Liver (tissue), 9 donors: ENCODE measurements around the gene IRF9. TPM values are rescaled to one million over a fixed set of nuclear protein-coding genes. Genes with fewer than 3 reads are reported as not detected.

Experiments used
- DNase-seq: peaks from one replicate; pipeline ENCODE4 v3.0.0-alpha.2; 2017; ENCODE audit warnings: low spot score
- H3K27ac ChIP-seq, 2 donors: one replicate each; pipeline ENCODE4 v1.7.0; 2013; ENCODE audit warnings: inconsistent platforms in 2 of 2, low read length in 2 of 2, control low read depth in 1 of 2, low read depth in 1 of 2, mild to moderate bottlenecking in 1 of 2
- H3K27me3 ChIP-seq, 4 donors: one replicate each; pipeline versions ENCODE4 v1.6.1 to v1.7.0; 2013; ENCODE audit warnings: low read length in 3 of 4, inconsistent platforms in 1 of 4, mild to moderate bottlenecking in 1 of 4, moderate library complexity in 1 of 4; ENCODE audit not compliant: control insufficient read depth in 4 of 4, insufficient read depth in 4 of 4
- H3K36me3 ChIP-seq, 4 donors: one replicate each; pipeline versions ENCODE4 v1.6.1 to v1.7.0; 2013; ENCODE audit warnings: low read length in 3 of 4, mild to moderate bottlenecking in 3 of 4, low read depth in 1 of 4, moderate library complexity in 1 of 4; ENCODE audit not compliant: control insufficient read depth in 4 of 4, insufficient read depth in 3 of 4
- H3K4me1 ChIP-seq, 4 donors: one replicate each; pipeline versions ENCODE4 v1.6.1 to v1.7.0; 2013; ENCODE audit warnings: low read length in 3 of 4, mild to moderate bottlenecking in 3 of 4, moderate library complexity in 1 of 4; ENCODE audit not compliant: control insufficient read depth in 4 of 4, insufficient read depth in 4 of 4
- H3K4me3 ChIP-seq, 3 donors: one replicate each; pipeline versions ENCODE4 v1.6.1 to v1.7.0; 2013; ENCODE audit warnings: low read length in 3 of 3, control low read depth in 1 of 3, low read depth in 1 of 3, mild to moderate bottlenecking in 1 of 3
- H3K9ac ChIP-seq, 2 donors: one replicate each; pipeline ENCODE4 v1.7.0; 2013; ENCODE audit warnings: low read length in 2 of 2, mild to moderate bottlenecking in 2 of 2, moderate library complexity in 2 of 2, control low read depth in 1 of 2, low read depth in 1 of 2
- H3K9me3 ChIP-seq, 4 donors: one replicate each; pipeline versions ENCODE4 v1.6.1 to v1.7.0; 2013; ENCODE audit warnings: low read length in 3 of 4; ENCODE audit not compliant: control insufficient read depth in 4 of 4
- EGR1 ChIP-seq, 2 donors: IDR thresholded peaks; 2 replicates each; pipeline ENCODE4 v1.6.1; 2016 to 2018; ENCODE audit warnings: antibody characterized with exemption in 2 of 2, low read depth in 2 of 2
- FOXA2 ChIP-seq: IDR thresholded peaks from 2 replicates; pipeline ENCODE4 v1.6.1; 2016; ENCODE audit warnings: antibody characterized with exemption
- GABPA ChIP-seq, 2 donors: IDR thresholded peaks in 1 of 2; conservative IDR thresholded peaks in 1 of 2; 2 replicates each; pipeline ENCODE4 v1.6.1; 2016; ENCODE audit warnings: antibody characterized with exemption in 2 of 2, mild to moderate bottlenecking in 1 of 2, moderate library complexity in 1 of 2
- HNF4A ChIP-seq, 2 donors: conservative IDR thresholded peaks; 2 replicates each; pipeline ENCODE4 v1.6.1; 2016; ENCODE audit warnings: antibody characterized with exemption in 2 of 2, mild to moderate bottlenecking in 2 of 2
- HNF4G ChIP-seq: IDR thresholded peaks from 2 replicates; pipeline ENCODE4 v1.6.1; 2016; ENCODE audit warnings: antibody characterized with exemption
- JUND ChIP-seq, 2 donors: IDR thresholded peaks; 2 replicates each; pipeline ENCODE4 v1.6.1; 2016; ENCODE audit warnings: antibody characterized with exemption in 2 of 2
- NR2F2 ChIP-seq: IDR thresholded peaks from 2 replicates; pipeline ENCODE4 v1.6.1; 2016; ENCODE audit warnings: antibody characterized with exemption
- RAD21 ChIP-seq, 2 donors: IDR thresholded peaks; 2 replicates each; pipeline ENCODE4 v1.6.1; 2016; ENCODE audit warnings: antibody characterized with exemption in 2 of 2, mild to moderate bottlenecking in 2 of 2
- RXRA ChIP-seq, 2 donors: IDR thresholded peaks; 2 replicates each; pipeline ENCODE4 v1.6.1; 2017 to 2018; ENCODE audit warnings: antibody characterized with exemption in 2 of 2, mild to moderate bottlenecking in 1 of 2
- SP1 ChIP-seq: IDR thresholded peaks from 2 replicates; pipeline ENCODE4 v1.6.1; 2018; ENCODE audit warnings: antibody characterized with exemption, mild to moderate bottlenecking
- TAF1 ChIP-seq: conservative IDR thresholded peaks from 2 replicates; pipeline ENCODE4 v1.6.1; 2016; ENCODE audit warnings: antibody characterized with exemption, mild to moderate bottlenecking
- YY1 ChIP-seq: IDR thresholded peaks from 2 replicates; pipeline ENCODE4 v1.6.1; 2016; ENCODE audit warnings: antibody characterized with exemption, mild to moderate bottlenecking
- WGBS: extraction: QIAGEN DNeasy Blood & Tissue Kit; methylation state at CpG from one replicate; pipeline ENCODE4 v1.1.7; 2013; 5-methylcytosine and 5-hydroxymethylcytosine counted together
- polyA plus RNA-seq, 2 donors: library from polyadenylated mRNA; stranded (reverse) in 1 of 2; unstranded in 1 of 2; fragments of 200-250 nt in 1 of 2; fragments of >200 nt in 1 of 2; fragmentation: Nextera tagmentation in 1 of 2; extraction: Ambion mirVana in 1 of 2; gene quantifications; one replicate each; pipeline versions ENCODE4 v1.2.1 to v1.2.3, GENCODE V29; 2013 to 2015
- total RNA-seq, 2 donors: library from RNA; depleted of rRNA; stranded (reverse); fragments of >200 nt; gene quantifications; one replicate each; pipeline ENCODE4 v1.2.3, GENCODE V29; 2014
- TF ChIP-seq, protein P1 (sequence below): IDR thresholded peaks from 2 replicates; pipeline ENCODE4 v1.6.1; 2016; ENCODE audit warnings: antibody characterized with exemption, mild to moderate bottlenecking
- TF ChIP-seq, protein P2 (sequence below): IDR thresholded peaks from 2 replicates; pipeline ENCODE4 v1.6.1; 2016; ENCODE audit warnings: antibody characterized with exemption
- TF ChIP-seq, protein P3 (sequence below): IDR thresholded peaks from 2 replicates; pipeline ENCODE4 v1.6.1; 2016; ENCODE audit warnings: antibody characterized with exemption
- TF ChIP-seq, protein P4 (sequence below): IDR thresholded peaks from 2 replicates; pipeline ENCODE4 v1.6.1; 2016; ENCODE audit warnings: antibody characterized with exemption
- TF ChIP-seq, protein P5 (sequence below): fragments of 150-350 bp; IDR thresholded peaks from 2 replicates; pipeline ENCODE4 v1.5.1; 2017; ENCODE audit warnings: improper control_type of control experiment, low read depth, low read length; ENCODE audit not compliant: missing input control
- donor health status: healthy.
- donor health status: healthy.
- donor health status: healthy.
- donor health status: healthy.
- donor health status: healthy.

IRF9 gene
- total and polyA plus RNA-seq, 4 donors = 37.9 to 60.9 (median 51.0) TPM

DNA sequence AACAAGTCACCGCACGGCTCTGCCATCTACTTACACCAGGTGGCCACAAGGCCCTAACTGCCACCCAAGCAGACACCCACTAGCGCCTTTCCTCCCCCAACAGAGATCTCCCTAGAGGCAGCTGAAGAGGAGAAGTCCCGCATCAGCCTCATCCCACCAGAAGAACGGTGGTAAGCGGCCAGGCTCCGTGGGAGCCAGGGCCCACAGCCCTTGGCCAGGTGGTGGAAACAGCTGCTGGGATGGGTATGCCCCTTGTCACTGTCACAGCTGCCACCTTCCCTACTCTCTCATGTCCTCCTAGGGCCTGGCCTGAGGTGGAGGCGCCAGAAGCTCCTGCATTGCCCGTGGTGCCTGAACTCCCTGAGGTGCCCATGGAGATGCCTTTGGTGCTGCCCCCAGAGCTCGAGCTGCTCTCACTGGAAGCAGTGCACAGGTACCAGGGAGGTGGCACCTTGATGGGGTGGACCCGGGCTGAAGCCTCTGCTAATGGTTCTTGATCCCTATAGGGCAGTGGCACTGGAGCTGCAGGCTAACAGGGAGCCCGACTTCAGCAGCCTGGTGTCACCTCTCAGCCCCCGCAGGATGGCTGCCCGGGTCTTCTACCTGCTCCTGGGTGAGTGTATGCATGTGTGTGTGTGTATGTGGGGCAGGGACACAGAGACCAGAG lies 18.4 kb downstream of the IRF9 start:
- WGBS = 89% methylated on average over 14 of the region's 14 CpGs
- TF ChIP-seq, protein P1, sequence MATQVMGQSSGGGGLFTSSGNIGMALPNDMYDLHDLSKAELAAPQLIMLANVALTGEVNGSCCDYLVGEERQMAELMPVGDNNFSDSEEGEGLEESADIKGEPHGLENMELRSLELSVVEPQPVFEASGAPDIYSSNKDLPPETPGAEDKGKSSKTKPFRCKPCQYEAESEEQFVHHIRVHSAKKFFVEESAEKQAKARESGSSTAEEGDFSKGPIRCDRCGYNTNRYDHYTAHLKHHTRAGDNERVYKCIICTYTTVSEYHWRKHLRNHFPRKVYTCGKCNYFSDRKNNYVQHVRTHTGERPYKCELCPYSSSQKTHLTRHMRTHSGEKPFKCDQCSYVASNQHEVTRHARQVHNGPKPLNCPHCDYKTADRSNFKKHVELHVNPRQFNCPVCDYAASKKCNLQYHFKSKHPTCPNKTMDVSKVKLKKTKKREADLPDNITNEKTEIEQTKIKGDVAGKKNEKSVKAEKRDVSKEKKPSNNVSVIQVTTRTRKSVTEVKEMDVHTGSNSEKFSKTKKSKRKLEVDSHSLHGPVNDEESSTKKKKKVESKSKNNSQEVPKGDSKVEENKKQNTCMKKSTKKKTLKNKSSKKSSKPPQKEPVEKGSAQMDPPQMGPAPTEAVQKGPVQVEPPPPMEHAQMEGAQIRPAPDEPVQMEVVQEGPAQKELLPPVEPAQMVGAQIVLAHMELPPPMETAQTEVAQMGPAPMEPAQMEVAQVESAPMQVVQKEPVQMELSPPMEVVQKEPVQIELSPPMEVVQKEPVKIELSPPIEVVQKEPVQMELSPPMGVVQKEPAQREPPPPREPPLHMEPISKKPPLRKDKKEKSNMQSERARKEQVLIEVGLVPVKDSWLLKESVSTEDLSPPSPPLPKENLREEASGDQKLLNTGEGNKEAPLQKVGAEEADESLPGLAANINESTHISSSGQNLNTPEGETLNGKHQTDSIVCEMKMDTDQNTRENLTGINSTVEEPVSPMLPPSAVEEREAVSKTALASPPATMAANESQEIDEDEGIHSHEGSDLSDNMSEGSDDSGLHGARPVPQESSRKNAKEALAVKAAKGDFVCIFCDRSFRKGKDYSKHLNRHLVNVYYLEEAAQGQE = no peak
- no peak for TF ChIP-seq HNF4A (conservative IDR thresholded peaks at IDR 0.05)
- no peak for TF ChIP-seq JUND (IDR thresholded peaks at IDR 0.05)
- no peak for TF ChIP-seq EGR1 (IDR thresholded peaks at IDR 0.05; ENCODE audit: low read depth in 2 of 2)
- TF ChIP-seq RXRA (IDR thresholded peaks at IDR 0.05) = no peak
- TF ChIP-seq, protein P2, sequence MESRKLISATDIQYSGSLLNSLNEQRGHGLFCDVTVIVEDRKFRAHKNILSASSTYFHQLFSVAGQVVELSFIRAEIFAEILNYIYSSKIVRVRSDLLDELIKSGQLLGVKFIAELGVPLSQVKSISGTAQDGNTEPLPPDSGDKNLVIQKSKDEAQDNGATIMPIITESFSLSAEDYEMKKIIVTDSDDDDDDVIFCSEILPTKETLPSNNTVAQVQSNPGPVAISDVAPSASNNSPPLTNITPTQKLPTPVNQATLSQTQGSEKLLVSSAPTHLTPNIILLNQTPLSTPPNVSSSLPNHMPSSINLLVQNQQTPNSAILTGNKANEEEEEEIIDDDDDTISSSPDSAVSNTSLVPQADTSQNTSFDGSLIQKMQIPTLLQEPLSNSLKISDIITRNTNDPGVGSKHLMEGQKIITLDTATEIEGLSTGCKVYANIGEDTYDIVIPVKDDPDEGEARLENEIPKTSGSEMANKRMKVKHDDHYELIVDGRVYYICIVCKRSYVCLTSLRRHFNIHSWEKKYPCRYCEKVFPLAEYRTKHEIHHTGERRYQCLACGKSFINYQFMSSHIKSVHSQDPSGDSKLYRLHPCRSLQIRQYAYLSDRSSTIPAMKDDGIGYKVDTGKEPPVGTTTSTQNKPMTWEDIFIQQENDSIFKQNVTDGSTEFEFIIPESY = no peak
- no peak for TF ChIP-seq TAF1
- no peak for TF ChIP-seq HNF4G
- TF ChIP-seq, protein P3, sequence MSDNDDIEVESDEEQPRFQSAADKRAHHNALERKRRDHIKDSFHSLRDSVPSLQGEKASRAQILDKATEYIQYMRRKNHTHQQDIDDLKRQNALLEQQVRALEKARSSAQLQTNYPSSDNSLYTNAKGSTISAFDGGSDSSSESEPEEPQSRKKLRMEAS = no peak
- TF ChIP-seq NR2F2 = no peak
- TF ChIP-seq YY1 = no peak
- TF ChIP-seq SP1 = no peak
- Histone ChIP-seq H3K27me3 (no peaks in the 10 kb centered on the region), H3K9ac (no peak overlapping the region), H3K9me3 (no peaks in the 10 kb centered on the region), H3K36me3 (peaks cover 18 to 70% (median 25%) of the 10 kb centered on the region in 4 donors), H3K27ac (peak overlapping the region; percentile 61 to 72), H3K4me3 (no peak overlapping the region), H3K4me1 (peaks cover 0 to 22% (median 14%) of the 10 kb centered on the region in 4 donors)
- DNase-seq = no peak

DNA sequence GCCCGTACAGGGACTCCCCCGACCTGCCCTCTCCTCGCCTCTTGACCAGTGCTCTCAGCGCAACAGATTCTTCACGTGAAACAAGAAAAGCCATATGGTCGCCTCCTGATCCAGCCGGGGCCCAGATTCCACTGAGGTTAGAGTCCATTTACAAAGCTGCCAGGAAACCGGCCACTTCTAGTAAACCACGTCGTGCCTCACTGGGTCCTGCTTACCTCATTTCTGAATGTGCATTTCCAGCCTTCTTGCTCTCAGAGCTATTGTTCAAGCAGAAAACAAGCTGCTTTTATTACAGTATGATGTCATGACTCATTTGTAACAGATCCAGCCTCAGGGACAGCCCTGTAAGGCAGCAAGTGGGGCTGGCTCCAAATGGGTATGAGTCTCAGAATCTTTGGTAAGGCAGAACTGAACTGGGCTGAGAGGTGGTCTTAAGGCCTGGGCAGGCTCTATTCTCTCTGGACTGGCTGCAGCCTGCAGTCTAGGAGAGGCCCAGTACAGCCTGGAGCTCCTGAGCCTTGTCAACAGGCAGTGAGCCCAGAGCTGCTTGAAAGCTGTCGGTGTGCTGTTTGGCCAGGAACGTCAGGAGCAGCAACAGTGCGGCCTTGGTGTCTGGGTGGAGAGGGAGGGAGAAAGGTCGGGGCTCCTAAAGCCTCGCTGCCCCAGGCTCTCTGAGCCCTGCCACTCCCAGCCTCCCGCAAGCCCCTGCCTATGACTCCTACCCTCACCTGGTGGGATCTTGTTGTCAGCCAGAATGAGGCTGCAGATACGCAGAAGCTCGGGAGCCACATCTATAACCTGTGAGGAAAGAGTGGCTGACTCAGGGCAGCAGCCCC lies 19.1 kb downstream of the IRF9 start:
- no peaks in the 10 kb centered on the region for H3K27me3 ChIP-seq
- peaks cover 0 to 22% (median 14%) of the 10 kb centered on the region in 4 donors for H3K4me1 ChIP-seq
- peak overlapping the region; percentile 20 to 38 for H3K9ac ChIP-seq
- 49% methylated on average over 18 of the region's 18 CpGs for WGBS
- no peak overlapping the region for H3K4me3 ChIP-seq
- peak overlapping the region; percentile 74 to 83 for H3K27ac ChIP-seq
- H3K9me3 ChIP-seq = no peaks in the 10 kb centered on the region
- DNase-seq = no peak
- peaks cover 18 to 77% (median 28%) of the 10 kb centered on the region in 4 donors for H3K36me3 ChIP-seq
- TF ChIP-seq RXRA (IDR thresholded peaks at IDR 0.05) = peak; percentile 33 to 88
- TF ChIP-seq NR2F2 = no peak
- TF ChIP-seq HNF4A (conservative IDR thresholded peaks at IDR 0.05) = peak; percentile 81 to 91
- TF ChIP-seq, protein P2 = no peak
- TF ChIP-seq FOXA2 = no peak
- no peak for TF ChIP-seq RAD21 (IDR thresholded peaks at IDR 0.05)
- TF ChIP-seq, protein P4, sequence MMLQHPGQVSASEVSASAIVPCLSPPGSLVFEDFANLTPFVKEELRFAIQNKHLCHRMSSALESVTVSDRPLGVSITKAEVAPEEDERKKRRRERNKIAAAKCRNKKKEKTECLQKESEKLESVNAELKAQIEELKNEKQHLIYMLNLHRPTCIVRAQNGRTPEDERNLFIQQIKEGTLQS = no peak
- TF ChIP-seq, protein P3 = no peak
- TF ChIP-seq, protein P5, sequence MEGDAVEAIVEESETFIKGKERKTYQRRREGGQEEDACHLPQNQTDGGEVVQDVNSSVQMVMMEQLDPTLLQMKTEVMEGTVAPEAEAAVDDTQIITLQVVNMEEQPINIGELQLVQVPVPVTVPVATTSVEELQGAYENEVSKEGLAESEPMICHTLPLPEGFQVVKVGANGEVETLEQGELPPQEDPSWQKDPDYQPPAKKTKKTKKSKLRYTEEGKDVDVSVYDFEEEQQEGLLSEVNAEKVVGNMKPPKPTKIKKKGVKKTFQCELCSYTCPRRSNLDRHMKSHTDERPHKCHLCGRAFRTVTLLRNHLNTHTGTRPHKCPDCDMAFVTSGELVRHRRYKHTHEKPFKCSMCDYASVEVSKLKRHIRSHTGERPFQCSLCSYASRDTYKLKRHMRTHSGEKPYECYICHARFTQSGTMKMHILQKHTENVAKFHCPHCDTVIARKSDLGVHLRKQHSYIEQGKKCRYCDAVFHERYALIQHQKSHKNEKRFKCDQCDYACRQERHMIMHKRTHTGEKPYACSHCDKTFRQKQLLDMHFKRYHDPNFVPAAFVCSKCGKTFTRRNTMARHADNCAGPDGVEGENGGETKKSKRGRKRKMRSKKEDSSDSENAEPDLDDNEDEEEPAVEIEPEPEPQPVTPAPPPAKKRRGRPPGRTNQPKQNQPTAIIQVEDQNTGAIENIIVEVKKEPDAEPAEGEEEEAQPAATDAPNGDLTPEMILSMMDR = no peak
- TF ChIP-seq HNF4G = peak; percentile 39
- no peak for TF ChIP-seq YY1
- peak; percentile 83 for TF ChIP-seq SP1
- TF ChIP-seq GABPA (IDR thresholded peaks at IDR 0.05 in 1 of 2, conservative IDR thresholded peaks at IDR 0.05 in 1 of 2) = peak in 1 of 2 donors; percentile 52
